Common myeloid progenitor, CD34-positive (primary cell): ENCODE measurements around the gene IFNG.
A peak's percentile ranks its signal among the peaks of the same experiment; 100 is the strongest.
"Not testable (repeated sequence)": the region's sequence is repeated elsewhere in the genome, so short reads cannot be mapped to it uniquely, and the experiment has no call there.

Source experiments
- CTCF ChIA-PET: fragments of 350-600 bp; sonication (Branson Sonifier 250); formaldehyde crosslinking; loops from one replicate; lab custom pipeline; 2021; ENCODE audit warnings: antibody characterized with exemption; lab: Charles Lee
- POLR2A ChIA-PET: fragments of 350-600 bp; sonication (Branson Sonifier 250); formaldehyde crosslinking; loops from one replicate; lab custom pipeline; 2021; ENCODE audit warnings: antibody characterized with exemption; lab: Charles Lee
- DNase-seq, 3 donors: peaks; one replicate each; pipeline versions ENCODE4 v3.0.0 to v3.0.0-alpha.2; 2013
- H3K27ac ChIP-seq, 2 experiments: 1 replicate in 1 of 2; 2 replicates in 1 of 2; pipeline ENCODE4 v1.7.0; 2013; ENCODE audit warnings: inconsistent platforms in 2 of 2, low read length in 2 of 2, mild to moderate bottlenecking in 2 of 2, low read depth in 1 of 2, moderate library complexity in 1 of 2; ENCODE audit not compliant: severe bottlenecking in 2 of 2, insufficient read depth in 1 of 2, poor library complexity in 1 of 2
- H3K27me3 ChIP-seq, 5 experiments: replicated peaks in 2 of 5; 1 replicate in 3 of 5; 2 replicates in 2 of 5; pipeline versions ENCODE4 v1.6.1 to v1.7.0; 2013; ENCODE audit warnings: low read length in 4 of 5, mild to moderate bottlenecking in 2 of 5, moderate library complexity in 2 of 5, inconsistent platforms in 1 of 5; ENCODE audit not compliant: insufficient read depth in 5 of 5, control insufficient read depth in 4 of 5
- H3K36me3 ChIP-seq, 4 experiments: 1 replicate in 2 of 4; 2 replicates in 2 of 4; pipeline versions ENCODE4 v1.6.1 to v1.7.0; 2013; ENCODE audit warnings: low read length in 3 of 4, control low read depth in 1 of 4, mild to moderate bottlenecking in 1 of 4; ENCODE audit not compliant: control insufficient read depth in 4 of 4, insufficient read depth in 4 of 4
- H3K4me1 ChIP-seq, 4 experiments: 1 replicate in 3 of 4; 2 replicates in 1 of 4; pipeline versions ENCODE4 v1.6.1 to v1.7.1; 2013; ENCODE audit warnings: low read length in 3 of 4, mild to moderate bottlenecking in 3 of 4, control low read depth in 1 of 4, inconsistent platforms in 1 of 4, moderate library complexity in 1 of 4; ENCODE audit not compliant: control insufficient read depth in 4 of 4, insufficient read depth in 4 of 4; ENCODE audit errors: control extremely low read depth in 1 of 4
- H3K4me3 ChIP-seq, 7 experiments: 1 replicate in 4 of 7; 2 replicates in 3 of 7; pipeline versions ENCODE4 v1.5.1 to v1.7.0; 2013; ENCODE audit warnings: mild to moderate bottlenecking in 7 of 7, low read length in 6 of 7, moderate library complexity in 6 of 7, inconsistent platforms in 2 of 7, low read depth in 2 of 7, control low read depth in 1 of 7; ENCODE audit not compliant: insufficient read depth in 4 of 7, control insufficient read depth in 1 of 7; ENCODE audit errors: extremely low read depth in 1 of 7
- H3K9me3 ChIP-seq, 5 experiments: 1 replicate in 4 of 5; 2 replicates in 1 of 5; pipeline versions ENCODE4 v1.6.1 to v1.7.1; 2013; ENCODE audit warnings: low read length in 4 of 5, mild to moderate bottlenecking in 2 of 5, inconsistent platforms in 1 of 5, low read depth in 1 of 5, moderate library complexity in 1 of 5; ENCODE audit not compliant: control insufficient read depth in 4 of 5, insufficient read depth in 2 of 5; ENCODE audit errors: control extremely low read depth in 1 of 5
- WGBS: methylation state at CpG from one replicate; pipeline ENCODE4 v1.1.5; 2013; ENCODE audit not compliant: insufficient coverage; 5-methylcytosine and 5-hydroxymethylcytosine counted together

IFNG gene

DNA sequence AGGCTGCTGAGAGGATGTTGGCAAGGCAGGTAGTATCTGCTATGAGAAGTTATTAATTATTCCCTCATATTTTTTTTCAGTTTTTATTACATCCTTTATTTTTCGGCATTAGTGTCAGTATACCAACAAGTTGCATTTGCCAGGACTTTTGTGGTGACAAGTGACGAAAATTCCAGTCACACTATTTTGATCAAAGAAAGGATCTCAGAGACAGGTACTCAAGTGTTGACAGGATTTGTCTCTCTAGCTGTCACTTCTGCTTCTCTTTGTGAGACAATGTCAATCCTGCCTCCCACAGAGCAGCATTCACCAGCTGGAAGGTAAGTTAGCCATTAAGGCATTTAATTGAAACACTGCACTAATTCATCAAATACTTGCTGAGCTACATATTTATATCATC, 18.0 kb upstream of the IFNG start:
- Histone ChIP-seq H3K4me3 (no peak overlapping the region), H3K27ac (no peak overlapping the region), H3K4me1 (no peaks in the 10 kb centered on the region), H3K9me3 (no peaks in the 10 kb centered on the region), H3K27me3 (no peaks in the 10 kb centered on the region), H3K36me3 (no peaks in the 10 kb centered on the region)
- ChIA-PET CTCF (no interaction called here), POLR2A (no interaction called here)
- 100% methylated on average over 1 of the region's 2 CpGs for WGBS
- DNase-seq: no peak

DNA sequence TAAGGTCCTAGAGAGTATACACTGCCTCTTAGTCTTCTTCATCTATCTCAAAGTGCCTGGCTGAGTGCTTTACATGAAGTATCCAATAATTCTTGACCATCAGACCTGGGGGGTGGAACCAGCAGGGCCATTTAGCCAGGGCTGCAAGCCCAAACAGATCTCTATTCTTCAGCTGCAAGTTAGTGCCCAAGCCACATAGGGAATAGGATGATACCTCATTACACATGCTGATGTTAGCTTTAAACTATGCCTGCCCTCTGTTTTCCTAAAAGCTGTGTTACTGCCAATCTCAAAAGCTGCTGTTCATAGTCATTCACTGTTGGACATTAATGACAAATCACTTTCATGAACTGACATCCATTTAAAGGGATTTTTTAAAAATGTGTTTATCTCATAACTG, 16.7 kb upstream of the IFNG start:
- no peak overlapping the region for H3K4me3 ChIP-seq
- no peak overlapping the region for H3K27ac ChIP-seq
- POLR2A ChIA-PET: no interaction called here
- no peak for DNase-seq
- H3K27me3 ChIP-seq: no peaks in the 10 kb centered on the region
- no peaks in the 10 kb centered on the region for H3K36me3 ChIP-seq
- no peaks in the 10 kb centered on the region for H3K9me3 ChIP-seq
- no peaks in the 10 kb centered on the region for H3K4me1 ChIP-seq
- CTCF ChIA-PET: no interaction called here

DNA sequence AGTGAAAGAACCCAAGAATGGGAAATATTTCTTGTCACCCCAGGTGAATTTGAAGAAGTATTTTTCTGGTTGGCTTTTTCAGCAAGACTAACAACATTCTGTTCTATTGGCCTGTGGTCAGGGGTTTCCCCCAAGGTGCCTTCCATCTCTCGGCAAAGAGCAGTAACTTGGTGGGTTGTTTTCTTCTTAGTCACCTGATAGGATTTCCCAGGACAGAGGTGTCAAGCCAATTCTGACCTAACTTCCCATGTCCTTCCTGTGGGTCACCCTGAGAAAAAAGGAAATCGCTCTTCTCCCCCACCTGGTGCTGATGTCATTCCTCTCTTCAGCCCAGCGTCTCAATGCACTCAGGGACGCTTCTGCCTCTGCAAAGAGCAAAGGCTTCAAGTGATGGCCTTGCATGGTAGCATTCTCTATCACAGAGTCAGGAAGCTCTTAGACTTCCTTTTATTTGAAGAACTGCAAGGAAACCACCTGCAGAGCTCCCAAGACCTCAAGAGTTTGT, 16.1 kb upstream of the IFNG start:
- Histone ChIP-seq H3K27ac (no peak overlapping the region), H3K36me3 (no peaks in the 10 kb centered on the region), H3K9me3 (no peaks in the 10 kb centered on the region), H3K4me3 (no peak overlapping the region), H3K27me3 (no peaks in the 10 kb centered on the region), H3K4me1 (no peaks in the 10 kb centered on the region)
- WGBS: 73% methylated on average over 4 of the region's 4 CpGs
- ChIA-PET POLR2A (no interaction called here), CTCF (no interaction called here)
- peak in 2 of 3 donors; percentile 19 to 27 for DNase-seq

DNA sequence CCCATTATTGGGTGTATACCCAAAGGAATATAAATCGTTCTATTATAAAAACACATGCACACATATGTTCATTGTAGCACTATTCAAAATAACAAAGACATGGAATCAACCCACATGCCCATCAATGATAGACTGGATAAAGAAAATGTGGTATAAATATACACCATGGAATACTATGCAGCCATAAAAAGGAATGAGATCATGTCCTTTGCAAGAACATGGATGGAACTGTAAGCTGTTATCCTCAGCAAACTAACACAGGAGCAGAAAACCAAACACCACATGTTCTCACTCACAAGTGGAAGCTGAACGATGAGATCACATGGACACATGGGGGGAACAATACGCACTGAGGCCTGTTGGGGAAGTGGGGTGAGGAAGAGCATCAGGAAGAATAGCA, 15.2 kb upstream of the IFNG start:
- POLR2A ChIA-PET, DNase-seq, H3K4me3 ChIP-seq, H3K27me3 ChIP-seq, H3K9me3 ChIP-seq, CTCF ChIA-PET, H3K36me3 ChIP-seq, H3K4me1 ChIP-seq, H3K27ac ChIP-seq: not testable (repeated sequence)
- WGBS: no CpG with 5 or more reads among the region's 3 CpGs

DNA sequence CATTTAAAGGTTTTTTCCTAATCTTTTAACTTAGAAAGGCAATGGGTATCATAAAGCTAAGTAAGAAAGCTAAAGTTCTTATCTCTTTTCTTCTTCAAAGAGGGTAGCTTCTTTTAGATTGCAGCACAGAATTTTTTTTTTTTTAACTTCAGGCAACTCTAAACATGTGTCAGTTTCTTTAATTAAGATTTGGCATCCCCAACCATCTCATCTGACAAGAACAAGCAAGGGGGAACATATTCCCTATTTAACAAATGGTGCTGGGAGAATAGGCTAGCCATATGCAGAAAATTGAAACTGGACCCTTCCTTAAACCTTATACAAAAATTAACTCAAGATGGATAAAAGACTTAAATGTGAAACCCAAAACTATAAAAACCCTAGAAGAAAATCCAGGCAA, 14.3 kb upstream of the IFNG start:
- ChIA-PET CTCF (no interaction called here), POLR2A (no interaction called here)
- no peak for DNase-seq
- Histone ChIP-seq H3K27ac (no peak overlapping the region), H3K36me3 (no peaks in the 10 kb centered on the region), H3K9me3 (no peaks in the 10 kb centered on the region), H3K27me3 (no peaks in the 10 kb centered on the region), H3K4me3 (no peak overlapping the region), H3K4me1 (no peaks in the 10 kb centered on the region)

DNA sequence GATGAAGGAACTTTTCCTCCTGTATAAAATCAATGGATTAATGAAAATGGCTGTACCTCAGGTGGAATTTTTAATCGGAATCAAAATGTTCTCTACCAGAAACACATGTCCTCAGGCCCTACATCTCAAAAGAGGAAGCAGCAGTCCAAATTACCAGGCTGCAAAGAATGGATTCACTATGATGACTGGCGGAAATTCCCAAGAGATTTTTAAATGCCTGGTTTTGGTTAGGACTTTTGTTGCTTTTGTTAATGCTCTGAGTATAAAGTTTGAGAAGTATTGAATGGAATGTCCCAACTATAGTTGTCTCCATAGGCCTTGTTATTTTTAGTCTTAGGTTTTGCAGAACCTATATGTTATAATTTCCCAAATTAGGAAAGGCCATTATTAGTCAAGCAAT, 11.2 kb upstream of the IFNG start:
- CTCF ChIA-PET: interaction anchor here (1.6 kb wide), 1 partner anchor 12 kb away, joined by 4 read pairs; the partner anchor contains the start of gene IFNG
- Histone ChIP-seq H3K36me3 (no peaks in the 10 kb centered on the region), H3K9me3 (no peaks in the 10 kb centered on the region), H3K4me3 (no peak overlapping the region), H3K4me1 (no peaks in the 10 kb centered on the region), H3K27me3 (no peaks in the 10 kb centered on the region), H3K27ac (no peak overlapping the region)
- no peak for DNase-seq
- 100% methylated on average over 1 of the region's 2 CpGs for WGBS
- POLR2A ChIA-PET: no interaction called here

DNA sequence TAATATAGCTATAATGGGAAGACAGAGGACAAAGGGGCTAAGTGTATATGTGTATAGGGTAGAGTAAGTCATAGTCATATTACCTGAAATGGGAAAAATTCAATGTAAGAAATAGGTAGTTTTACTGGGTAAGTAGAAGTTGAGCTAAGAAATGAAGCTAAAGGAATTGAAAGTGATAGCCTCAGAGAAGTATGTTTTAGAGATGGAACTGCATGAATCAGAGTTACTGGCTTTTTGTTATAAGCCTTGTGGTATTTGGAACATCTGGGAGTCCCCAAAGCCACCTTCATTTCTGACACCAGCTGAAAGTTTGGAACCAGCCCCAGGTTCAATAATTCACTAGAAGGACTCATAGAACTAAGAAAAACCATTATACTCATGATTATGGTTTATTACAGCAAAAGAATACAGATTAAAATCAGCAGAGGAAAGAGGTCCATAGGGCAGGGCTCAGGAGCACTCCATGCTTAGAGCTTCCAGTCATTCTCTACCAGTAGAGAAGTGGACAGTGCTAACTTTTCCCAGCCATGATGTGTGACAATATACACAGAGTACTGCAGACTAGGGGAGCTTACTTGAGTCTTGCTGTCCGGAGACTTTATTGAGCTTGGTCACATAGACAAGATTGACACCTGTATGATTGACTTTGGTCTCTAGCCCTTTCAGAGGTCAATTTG, 9.8 kb upstream of the IFNG start:
- Histone ChIP-seq H3K27ac (no peak overlapping the region), H3K4me1 (no peaks in the 10 kb centered on the region), H3K4me3 (no peak overlapping the region), H3K9me3 (no peaks in the 10 kb centered on the region), H3K27me3 (no peaks in the 10 kb centered on the region), H3K36me3 (no peaks in the 10 kb centered on the region)
- POLR2A ChIA-PET: no interaction called here
- CTCF ChIA-PET: no interaction called here
- WGBS: 100% methylated on average over 1 of the region's 1 CpG
- DNase-seq: no peak
